ENCODE results near the gene CABLES1.

- no peak for TF ChIP-seq USF2 (IDR thresholded peaks at IDR 0.05; ENCODE audit: low read depth, low read length)
- no peak for TF ChIP-seq FOS (IDR thresholded peaks at IDR 0.05; ENCODE audit: low read depth, low read length)
- no peak for TF ChIP-seq MAFK (IDR thresholded peaks at IDR 0.05; ENCODE audit: low read depth, low read length)
- TF ChIP-seq POLR2A (IDR thresholded peaks at IDR 0.05; ENCODE audit: low read depth, low read length): no peak
- TF ChIP-seq CTCF (conservative IDR thresholded peaks at IDR 0.05; ENCODE audit: low read depth, low read length): no peak
- no peak for TF ChIP-seq RAD21 (IDR thresholded peaks at IDR 0.05; ENCODE audit: low read length)
- TF ChIP-seq CHD1 (IDR thresholded peaks at IDR 0.05; ENCODE audit: low read depth, low read length): no peak
- no peak for TF ChIP-seq CEBPB (IDR thresholded peaks at IDR 0.05; ENCODE audit: low read depth, low read length)
- TF ChIP-seq MAZ (IDR thresholded peaks at IDR 0.05; ENCODE audit: borderline replicate concordance, low read depth, low read length): no peak
- no peak for TF ChIP-seq RFX5 (IDR thresholded peaks at IDR 0.05; ENCODE audit: low read depth, low read length)
Measured at GRCh38 chr18:23234619-23235018, 99.3 kb downstream of the CABLES1 start.
